ENCODE data around the gene CMTM3.
"Not testable (repeated sequence)": the region's sequence is repeated elsewhere in the genome, so short reads cannot be mapped to it uniquely, and the experiment has no call there.

The CMTM3 gene

DNA sequence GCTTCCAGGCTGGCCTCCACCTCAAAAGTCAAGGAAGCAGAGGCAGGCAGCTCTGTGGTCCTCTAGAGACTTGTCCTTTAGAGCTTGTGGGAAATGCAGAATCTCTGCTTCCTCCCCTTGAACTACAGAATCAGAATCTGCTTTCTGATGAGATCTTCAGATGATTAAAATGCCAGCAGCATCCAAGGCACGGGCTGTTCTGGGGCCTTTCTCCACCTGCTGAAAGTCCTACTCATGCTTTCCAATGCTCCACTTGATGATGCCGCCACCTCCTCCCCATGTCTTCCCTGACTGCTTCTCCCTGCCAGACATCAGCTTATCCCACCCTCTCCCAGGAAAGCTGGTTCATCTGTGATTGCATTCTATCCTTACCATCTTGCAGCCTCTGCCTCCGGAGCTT is 33.3 kb downstream of the CMTM3 start:
- DNase-seq = no peak

- DNase-seq = no peak
These were observed 34.8 kb downstream of the CMTM3 start for GRCh38 chr16:66639091-66639885.

- no peak for DNase-seq
These were observed 36.3 kb downstream of the CMTM3 start for GRCh38 chr16:66640724-66641314.

DNA sequence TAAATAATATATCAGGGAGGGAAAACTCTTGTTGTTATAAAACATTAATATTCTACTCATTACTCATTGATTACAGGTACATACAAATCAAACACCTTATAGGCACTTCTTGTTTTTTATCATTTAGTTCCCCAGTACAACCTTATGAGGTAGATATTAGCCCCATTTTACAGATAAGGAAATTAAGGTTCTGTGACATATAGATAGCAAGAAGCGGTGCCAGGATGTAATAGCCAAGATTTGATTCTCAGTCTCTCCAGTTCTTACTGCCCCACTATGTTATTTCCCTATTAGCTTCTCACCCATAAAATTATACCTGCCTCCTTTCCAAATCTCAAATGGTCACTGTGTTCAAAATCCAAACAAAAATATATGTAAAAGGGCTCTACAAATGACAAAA is 36.9 kb downstream of the CMTM3 start:
- DNase-seq = no peak

DNA sequence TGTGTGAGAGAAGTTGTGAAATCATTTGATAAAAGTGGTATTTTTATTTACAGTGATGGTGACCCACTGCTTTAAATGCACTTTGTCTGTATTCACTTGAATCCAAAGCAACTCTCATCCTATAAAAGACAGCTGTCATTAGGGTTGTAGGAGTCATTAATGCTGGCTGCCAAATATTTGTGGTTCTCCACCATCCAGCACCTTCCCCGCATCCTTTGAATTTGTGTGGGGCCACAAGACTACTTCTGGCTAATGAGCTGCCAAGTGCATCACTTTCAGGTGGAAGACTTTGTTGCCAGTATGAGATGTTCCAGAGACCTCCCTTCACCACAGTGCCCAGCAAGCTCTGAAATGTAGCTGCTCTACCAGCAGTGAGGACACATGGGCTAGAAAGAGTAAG is 43.4 kb downstream of the CMTM3 start:
- no peak for DNase-seq

DNA sequence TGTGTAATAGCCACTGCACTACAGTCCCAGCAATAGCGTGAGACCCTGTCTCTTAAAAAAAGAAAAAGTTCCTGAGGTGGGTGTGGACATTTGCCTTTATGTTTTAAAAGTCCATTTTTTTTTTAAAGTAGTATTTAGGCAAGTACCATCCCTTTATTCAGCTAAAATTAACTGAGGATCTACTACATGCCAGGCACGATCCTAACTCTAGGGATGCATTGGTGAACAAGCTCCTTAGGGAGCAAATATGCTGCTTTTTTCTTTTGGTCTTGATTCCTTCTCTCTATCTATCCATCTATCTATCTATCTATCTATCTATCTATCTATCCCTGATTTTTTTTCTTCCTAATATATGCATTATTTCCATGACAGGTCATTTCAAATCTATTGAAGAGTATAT is 44.7 kb downstream of the CMTM3 start:
- no peak for DNase-seq

DNA sequence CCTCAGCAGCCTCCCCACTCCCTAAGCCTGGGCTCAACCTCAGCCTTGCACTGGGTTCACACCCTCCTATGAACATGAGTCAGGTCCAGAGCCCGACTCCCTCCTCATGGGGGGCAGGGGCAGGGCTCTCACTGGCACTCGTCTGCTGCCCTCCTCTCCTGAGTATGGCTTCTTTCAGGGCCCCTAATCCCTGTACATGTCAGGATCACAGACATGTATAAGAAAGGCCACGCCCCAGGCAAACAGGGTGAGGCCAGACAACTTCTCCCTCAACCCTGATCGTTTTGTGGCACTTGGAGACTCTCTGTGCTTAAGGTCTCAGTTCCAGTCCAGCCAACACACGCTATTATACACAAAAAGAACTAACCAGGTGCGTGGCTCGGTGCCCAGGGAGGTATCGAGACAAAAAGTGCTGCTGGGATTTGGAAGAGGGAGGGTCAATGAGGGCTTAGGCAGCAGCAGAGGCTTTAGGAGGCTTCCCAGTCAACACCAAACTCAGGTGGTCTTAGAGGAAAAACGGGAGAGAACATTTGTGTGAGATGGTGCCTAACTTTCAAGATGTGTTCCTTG is 45.2 kb downstream of the CMTM3 start:
- no peak for DNase-seq

DNA sequence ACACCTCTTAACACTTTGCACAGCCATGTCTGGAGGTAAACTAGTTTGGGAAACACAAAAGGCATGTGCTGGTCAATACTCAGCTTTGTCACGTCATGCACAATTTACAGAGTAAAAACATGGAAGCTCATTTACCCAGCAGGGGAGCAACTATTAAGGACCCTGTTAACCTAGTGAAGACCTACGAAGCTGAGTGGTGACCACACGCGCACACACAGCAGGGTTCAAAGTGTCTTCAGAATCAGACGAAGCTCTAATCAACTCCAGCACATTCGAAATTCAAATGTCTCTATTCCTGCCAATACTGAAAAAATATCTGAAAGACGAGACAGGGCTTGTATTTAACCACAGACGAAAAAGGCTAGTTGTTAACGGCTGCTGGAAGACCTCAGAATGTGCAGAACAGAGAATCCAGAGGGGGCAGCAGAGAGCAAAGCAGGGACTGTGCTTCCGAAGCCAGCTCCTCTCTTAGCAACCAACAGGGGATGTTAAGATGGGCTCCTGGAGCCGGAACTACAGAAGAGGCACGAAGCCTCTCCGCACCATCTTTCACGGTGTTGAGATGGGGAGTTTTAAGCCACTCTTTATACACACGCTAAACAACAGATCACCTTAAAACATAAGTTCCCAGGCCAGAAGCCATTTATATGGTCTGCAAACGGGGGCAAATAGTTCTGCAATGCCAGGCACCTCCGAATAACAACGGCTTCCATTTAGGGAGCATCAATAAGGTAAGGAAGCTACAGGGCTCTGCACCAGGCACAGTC is 46.4 kb downstream of the CMTM3 start:
- DNase-seq = peak; percentile 87

- DNase-seq = no peak
These were observed 46.9 kb downstream of the CMTM3 start for GRCh38 chr16:66651474-66651765.

DNA sequence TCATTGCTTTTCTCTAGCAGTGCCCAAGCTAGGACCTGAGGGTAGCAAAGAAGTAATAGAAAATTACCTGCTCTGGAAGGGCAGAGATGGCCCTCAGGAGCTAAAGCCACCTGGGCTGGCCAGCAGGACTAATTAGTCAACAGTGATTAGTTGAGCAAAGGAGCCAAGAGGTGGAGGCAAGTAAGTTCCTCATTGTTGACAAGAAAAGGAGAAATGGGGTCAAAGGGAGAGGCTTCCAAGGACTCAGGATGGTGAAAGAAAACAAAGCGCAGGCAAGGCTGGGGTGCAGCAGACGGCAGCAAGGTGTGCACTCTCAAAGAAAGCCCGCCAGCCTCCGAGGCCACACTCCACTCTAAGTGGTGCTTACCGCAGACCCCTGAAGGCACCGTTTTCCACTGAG is 47.5 kb downstream of the CMTM3 start:
- no peak for DNase-seq

DNA sequence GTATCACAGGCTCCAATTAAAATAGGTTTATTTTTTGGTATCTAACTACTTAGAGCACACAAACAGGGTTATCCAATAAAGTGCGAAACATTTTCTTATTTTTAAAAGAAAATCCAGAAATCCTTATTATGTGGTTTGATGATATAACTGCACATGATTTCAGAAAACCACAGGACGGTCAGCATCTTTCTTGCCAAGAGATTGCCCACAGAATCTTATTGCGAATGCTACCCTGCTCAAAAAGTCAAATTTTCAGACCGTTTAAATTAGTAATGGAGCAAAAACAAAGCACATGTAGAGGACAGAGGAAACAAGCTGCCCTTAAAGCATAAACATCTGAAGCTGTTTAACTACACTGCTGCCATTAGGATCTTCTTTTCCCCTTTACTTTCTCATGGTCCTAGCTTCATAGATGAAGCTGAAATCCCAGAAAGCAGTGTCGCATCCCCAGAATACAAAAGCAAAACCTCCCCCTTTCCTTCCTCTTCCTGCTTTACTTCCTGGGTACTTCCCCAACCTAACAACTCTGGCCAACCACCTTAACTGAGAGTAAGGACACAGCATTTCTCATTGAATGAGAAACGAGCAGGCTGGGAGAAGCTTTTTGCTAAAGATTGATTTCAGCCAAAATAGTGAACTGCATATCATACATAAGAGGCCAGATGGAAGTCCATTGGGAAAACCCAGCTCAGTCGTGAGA is 48.3 kb downstream of the CMTM3 start:
- no peak for DNase-seq

DNA sequence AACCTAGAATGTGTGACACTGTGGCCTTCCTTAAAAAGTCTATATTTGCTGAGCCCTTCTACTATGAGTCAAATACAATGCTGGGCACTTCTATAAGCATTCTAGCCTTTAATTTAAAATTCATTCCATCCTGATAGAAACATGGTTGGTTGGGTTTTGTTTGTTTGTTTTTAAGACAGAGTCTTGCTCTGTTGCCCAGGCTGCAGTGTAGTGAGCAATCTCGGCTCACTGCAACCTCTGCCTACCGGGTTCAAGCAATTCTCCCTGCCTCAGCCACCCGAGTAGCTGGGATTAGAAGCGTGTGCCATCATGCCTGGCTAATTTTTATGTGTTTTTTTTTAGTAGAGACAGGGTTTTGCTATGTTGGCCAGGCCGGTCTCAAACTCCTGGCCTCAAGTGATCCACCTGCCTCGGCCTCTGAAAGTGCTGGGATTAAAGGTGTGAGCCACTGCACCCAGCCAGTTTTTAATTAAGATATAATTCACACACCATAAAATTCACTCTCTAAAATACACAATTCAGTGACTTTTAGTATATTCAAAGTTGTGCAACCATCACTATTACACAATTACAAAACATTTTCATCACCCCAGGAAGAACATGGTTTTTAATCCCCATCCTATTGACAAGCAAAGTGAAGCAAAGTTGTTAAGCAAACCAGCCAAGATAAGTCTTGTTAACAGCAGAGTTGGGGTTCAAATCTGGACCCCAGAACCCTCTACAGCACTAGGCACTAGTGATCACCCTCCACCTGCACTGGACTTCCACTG is 49.3 kb downstream of the CMTM3 start:
- no peak for DNase-seq

GRCh38 chr16:66656547-66656946 is 52.0 kb downstream of the CMTM3 start:
- DNase-seq = no peak

GRCh38 chr16:66658143-66658859 is 53.8 kb downstream of the CMTM3 start:
- no peak for DNase-seq

DNA sequence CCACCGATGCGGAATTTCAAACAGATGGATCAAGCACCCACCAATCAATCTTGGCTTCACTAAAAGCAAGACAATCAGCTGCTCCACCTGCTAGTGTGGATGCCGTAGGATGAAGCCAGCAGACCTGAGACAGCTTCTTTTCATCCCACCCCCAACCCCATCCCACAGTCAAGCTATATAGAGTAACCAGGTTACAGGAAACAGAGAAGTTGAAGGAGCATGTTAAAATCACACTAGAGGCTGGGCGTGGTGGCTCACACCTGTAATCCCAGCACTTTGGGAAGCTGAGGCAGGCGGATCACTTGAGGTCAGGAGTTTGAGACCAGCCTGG is 54.3 kb downstream of the CMTM3 start:
- DNase-seq = no peak

DNA sequence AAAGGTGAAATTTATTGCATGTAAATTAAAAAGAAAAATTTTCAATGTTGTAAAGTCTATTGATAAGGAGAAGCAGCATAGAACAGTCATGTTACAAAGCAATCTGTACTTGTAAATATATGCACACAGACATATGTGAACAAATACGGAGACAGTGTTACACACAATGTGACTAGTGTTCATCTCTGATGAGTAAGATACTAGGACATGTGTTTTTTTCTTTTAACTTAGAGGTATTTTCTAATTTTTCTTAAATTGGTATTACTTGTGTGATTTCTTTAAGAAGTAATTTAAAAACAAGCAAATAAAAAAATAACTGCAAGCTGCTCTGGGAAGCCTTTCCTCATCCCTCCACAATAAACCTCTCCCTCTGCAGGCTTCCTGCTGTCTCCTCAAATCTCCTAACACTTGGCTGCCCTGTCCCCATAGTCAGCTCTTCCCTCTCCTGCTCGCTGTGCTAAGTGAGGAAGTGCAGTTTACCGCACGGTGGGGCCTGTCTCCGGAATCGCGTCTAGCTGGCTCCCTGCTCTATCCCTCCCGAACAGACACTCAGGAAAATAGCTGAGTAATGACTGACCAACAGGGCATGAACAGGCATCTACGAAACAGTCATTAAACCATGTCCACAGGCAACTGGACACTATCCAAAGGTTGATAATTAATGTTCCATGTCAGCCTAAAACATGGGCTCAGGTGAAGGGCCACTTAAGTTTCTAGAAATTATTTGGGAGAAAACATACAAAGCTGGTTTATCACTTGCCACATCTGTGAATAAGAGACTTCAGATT is 56.1 kb downstream of the CMTM3 start:
- no peak for DNase-seq

- no peak for DNase-seq
These were observed 56.7 kb downstream of the CMTM3 start for GRCh38 chr16:66661210-66661560.

DNA sequence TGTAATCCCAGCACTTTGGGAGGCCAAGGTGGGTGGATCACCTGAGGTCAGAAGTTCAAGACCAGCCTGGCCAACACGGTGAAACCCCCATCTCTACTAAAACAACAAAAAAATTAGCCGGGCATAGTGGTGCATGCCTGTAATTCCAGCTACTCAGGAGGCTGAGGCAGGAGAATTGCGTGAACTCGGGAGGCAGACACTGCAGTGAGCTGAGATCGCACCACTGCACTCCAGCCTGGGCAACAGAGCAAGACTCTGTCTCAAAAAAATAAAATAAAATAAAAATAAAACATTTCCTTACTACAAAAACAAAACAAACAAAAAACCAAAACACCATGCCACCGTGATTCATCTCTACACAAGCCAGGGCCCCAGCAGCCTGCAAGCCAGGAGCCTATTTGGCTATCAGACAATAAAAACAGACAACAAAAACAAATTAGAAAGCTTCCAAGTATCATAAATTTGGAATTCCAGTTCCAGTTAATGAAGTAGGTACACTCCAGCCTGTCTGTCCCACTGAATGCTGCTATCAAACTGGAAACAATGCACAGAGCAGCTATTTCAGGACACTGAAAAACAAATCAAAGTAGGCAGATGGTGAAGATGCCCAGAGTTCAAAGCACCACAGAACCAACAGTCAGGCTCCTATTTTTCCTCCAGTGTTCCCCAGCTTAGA is 57.3 kb downstream of the CMTM3 start:
- not testable (repeated sequence) for DNase-seq

DNA sequence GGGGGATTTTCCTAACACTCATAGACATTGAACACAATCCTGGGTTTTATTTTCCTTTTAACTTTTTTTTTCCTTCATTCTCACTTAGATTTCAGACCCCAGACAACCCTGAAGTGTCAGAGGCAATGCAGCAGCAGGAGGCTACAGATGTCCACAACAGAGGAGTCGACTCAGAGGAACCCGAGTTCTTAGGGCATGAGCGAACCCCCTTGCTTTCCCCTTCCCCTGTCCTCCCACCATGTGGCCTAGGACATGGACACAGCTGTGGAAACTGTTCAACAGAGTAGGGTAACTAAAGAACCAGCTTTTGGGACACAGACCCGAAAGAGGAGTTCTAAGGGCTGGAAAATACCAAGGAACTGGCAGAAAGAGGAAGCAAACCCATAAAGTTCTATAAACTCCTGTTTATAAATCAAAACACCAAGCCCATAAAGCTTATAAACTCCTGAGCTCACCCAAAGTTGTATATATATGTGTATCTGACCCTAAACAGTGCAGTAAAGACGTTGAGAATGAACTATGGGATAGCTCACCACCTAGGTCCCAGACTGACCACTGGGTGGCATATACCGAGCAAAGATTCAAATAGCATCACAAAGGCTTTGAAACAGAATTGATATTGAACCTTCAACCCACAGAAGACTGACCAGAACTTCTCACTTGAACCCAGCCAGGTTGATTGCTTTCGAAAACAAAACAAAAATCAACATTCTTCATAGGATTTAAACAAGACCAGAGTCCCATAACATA is 58.1 kb downstream of the CMTM3 start:
- DNase-seq = no peak
